Activated T-cell treated with anti-CD3 and anti-CD28 coated beads for 4 hours (primary cell): ENCODE measurements around the gene ITSN2.

Experiments used
- DNase-seq: peaks from one replicate; pipeline ENCODE4 v3.0.0-alpha.2; 2020

The ITSN2 gene

DNA sequence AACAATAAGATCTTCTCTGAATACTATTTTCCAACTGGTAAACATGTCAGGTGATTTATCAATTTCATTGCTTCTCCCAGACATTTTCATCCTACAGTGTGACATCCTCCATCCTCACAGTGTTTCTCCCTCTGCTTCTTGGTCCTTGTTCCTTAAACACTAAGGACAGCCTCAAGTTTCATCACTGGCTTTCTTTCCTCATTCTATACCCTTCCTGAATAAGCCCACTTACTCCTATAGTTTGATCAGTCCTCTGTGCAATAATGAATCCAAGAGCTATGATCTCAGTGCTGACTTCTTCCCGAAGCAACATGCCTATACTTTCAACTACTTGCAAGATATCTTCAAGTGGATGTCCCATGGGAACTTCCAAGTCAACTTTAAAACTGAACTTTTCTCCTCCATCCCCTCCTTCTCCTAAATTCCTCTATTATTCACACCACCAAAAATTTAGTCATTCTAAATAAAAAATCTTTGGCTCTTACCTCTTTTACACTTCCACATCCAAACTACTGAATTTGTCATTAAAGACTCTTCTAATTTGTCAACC, 97.8 kb downstream of the ITSN2 start:
- no peak for DNase-seq

DNA sequence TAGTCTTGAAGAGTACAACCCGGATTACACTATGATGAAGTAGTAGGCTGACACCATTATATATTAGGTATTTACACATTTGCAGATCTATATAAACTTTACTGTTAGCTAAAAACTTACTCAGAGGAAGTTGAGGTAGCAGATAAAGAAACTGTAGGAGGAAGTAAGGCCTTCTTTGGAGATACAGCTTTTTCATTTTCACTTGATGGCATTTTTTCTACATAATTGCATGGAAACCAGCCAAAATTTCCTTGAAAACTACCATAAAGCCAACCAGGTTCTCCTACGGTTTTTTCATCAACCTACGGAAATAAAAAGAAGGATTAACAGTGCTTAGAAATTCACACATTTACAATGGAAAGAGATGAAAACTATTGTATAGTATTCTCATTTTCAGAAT, 98.9 kb downstream of the ITSN2 start:
- no peak for DNase-seq

DNA sequence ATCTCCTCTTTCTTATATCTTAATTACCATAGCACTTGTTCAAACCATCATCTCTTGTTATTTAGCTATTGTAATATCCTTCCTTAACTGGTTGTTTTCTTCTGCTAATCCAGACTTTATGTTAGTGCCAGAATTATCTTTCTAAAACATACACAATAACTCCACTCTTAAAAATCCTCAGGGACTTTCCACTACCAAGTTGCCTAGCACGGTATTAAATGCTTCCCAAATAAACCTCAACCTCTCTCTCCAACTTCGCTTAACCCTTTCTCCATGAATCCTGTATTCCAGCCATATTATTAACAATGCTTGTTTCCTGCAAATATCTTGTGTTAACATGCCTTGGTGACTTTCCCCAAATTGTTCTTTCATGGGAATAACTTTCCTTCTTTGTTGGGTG, 101.0 kb downstream of the ITSN2 start:
- DNase-seq, result no peak

DNA sequence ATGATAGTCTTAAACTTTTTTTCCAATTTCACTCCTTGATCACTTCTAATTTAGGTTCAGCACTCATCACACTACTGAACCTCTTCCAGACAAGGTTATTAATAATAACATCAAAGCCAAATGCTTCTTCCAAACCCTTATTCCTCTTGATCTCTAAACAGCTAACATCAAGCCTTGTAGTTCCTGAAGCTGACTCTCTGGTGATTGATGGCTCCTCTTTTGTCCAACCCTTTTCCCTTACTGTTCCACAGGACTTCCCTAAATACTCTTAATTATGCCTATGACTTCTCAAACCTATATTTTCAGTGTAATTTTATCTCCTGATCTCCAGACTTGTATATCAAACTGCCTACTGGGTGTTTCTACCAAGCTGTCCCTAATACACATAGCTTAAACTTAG, 101.6 kb downstream of the ITSN2 start:
- no peak for DNase-seq

DNA sequence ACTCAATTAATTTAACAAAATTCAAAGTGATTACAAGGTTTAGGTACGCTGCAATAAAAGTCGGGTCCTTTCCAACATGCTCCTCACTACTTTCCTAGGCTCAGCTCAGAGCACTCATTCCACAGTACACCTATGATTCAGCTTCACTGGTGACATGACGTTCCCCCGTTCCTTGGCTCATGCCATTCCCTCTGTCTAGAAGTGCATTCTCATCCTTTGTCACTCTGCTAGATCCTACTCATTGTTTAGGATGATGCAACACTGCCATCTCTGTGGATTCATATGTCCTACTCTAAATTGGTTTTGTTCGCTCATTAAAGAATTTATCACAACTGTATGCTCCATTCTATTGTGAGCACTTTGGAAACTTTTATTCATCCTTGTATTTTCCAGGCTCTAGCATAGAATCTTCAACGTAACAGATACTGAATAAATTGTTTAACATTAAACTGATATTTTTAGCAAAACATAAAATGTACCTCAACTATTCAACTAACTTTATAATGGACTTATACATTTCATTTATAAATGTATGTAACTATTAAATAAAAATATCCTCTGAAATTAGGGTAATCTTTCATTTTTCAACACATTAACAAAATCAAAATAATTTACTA, 106.9 kb downstream of the ITSN2 start:
- DNase-seq, result no peak

DNA sequence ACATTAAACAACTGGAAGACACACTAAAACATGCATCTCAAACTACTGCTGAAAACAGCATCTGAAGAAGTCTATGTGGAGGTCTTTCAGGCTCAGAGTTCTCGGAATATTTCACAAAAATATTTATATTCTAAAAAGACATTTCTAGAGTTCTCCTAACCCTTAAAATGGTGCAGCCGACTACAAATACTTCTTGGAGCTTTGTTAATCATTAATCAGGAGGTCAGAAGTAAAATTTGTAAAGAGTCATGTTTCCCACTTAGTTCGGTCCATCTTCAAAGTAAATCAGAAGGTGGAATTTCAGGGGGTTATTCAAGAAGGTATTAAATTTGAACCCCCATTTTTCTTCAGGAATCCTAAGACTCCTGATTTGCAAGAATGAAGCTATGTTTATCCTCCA, 112.7 kb downstream of the ITSN2 start:
- no peak for DNase-seq

DNA sequence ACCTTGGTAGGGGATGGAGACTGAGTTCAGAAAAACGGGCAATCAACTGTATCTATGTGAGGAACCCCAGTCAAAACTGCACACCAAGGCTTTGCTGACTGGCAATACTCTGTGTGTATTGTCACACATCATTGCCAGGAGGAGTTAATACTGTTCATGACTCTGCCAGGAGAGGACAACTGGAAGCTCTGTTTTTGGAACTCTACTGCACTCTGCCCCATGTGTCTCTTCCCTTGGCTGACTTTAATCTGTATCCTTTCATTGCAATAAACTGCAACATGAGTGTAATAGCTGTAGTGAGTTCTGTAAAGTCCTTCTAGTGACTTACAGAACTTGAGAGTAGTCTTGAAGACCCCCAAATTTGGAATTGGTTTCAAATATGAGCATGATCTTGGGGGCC, 113.2 kb downstream of the ITSN2 start:
- DNase-seq, result no peak

DNA sequence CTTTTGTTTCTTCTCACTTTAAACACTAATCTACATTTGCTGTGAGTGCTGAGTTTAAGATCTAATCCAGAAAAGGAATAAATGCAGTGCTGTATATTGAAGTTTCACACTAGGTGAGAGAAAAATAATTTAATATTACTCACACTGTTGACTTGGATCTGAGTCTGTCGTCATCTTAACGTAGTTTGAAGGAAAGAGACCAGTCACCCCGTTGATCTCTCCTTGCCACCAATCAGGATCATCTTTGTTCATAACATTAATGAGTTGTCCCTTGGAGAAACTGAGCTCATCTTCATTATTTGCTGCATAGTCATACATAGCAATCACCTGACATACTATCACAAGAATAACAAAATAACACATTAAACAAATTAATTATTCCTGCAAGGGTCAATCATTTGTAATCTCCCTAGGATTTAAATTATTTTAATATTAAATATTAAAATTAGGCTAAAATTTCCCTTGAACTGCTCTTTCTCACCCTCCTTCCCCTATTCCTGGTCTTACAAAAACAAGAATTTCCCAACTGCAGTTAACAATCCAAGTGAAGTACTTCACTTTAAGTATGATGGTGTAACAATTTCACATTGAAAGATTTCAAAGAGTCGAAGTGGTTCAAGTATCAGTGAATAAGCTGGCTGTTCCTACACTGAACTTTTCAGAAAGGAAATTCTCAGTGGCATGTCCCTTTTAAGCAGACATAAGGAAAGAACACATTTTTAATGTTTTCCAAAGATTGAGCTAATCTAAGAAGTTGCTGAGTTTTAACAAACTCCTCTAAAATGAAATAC, 114.2 kb downstream of the ITSN2 start:
- DNase-seq, result no peak

DNA sequence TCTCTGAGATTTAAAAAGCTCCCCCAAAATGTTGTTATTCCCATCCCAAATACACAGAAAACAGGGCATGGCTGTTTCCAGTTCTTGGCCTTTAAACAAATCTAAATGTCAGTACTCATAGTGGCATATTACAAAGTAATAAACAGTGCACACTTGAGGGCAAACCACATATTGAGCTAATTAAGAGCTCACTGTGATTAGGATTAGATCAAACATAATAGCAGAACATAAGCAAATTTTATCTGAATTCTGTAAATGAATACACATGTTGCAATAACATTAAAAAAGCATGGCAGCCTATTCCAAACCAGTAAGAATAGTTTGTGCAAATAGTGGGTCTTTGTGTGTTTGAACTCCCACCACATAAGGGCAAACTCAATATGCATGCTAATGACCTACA, 118.8 kb downstream of the ITSN2 start:
- no peak for DNase-seq

DNA sequence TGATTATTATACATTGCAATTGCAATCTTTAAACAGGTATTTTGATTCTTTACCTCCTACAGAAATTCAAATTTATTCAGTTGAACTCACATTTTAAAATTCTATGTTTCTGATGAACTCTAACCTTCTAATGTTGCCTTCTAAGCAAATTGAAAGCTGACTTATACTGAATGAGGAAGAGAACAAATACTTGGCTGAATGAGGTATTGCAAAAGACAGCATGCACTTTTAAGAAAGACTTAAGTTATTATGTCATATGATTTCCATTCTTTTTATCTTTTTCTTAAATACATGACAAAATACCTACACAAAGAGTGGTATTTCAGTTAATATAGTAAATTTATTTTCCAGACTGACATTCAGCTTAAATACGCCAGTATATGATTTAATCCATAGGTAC, 120.8 kb downstream of the ITSN2 start:
- no peak for DNase-seq

DNA sequence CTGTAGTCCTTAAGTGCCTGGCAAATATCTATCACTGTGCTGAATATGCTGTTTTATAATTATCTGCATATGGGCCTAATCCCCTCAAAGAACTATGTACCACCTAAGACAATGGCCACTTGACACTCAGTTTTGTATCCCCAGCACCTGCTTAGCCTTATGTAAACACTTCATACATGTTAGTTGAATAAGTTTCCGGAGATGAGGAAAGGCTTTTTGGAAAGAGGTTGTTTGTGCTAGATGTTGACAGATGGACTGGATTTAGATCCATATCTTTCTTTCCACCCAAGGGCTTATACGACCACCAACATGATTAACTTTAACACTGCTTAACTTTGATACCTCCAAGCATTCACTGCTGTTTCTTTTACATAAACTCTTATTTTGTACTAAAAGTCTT, 122.2 kb downstream of the ITSN2 start:
- DNase-seq, result no peak

DNA sequence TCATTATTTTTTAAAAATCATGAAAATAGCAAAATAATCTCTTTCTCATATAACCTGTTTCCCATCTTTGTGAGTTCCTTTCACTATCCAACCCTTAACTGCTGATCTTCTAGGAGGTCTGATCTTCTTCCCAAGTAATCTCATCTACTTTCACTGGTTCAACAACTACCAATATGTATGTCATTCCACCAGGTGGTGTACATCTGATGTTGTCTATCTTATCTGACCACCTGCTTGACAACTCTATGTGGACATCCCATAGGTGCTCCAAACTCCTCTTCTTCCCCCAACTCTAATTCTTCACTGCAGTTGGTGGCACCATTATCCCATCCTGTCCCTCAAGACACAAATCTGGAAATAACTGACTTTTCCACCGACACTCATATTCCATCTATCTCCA, 123.0 kb downstream of the ITSN2 start:
- DNase-seq, result no peak

DNA sequence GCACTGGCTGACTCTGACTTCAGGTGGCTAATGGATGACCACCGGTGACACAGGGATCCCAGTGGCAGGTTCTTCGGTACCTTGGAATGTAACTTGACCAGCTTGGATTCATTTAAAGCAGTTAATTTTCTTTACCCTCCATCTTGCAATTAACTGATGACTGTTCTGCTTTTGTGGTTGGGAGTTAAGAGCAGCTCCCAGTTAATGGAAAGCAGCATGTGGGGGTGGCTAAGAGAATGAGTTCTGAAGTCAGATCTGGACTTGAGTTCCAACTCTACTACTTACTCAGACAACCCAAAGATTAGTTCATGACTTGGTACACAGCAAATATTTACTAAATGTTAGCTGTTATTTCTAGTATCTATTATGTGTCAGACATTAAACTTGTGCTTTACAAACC, 127.0 kb downstream of the ITSN2 start:
- DNase-seq, result no peak

DNA sequence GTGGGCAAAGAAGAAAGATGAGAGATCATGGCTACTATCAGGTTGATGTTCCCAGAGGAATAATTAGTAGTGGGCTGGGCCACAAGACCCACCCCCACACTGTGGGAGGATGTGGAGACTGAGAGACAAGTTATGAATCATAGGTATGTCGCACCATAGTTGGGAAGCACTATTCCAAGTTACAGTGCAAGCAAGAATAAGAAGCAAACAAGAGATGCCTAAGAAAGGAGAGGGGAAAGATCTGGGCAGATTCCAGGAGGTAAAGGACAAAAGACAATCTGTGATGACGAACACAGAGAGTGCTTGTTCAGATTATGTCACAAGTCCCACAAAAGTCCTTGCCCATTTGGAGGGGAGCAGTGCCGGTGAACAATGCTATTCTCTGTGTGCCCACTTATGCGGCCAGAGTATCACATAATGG, 128.9 kb downstream of the ITSN2 start:
- no peak for DNase-seq

DNA sequence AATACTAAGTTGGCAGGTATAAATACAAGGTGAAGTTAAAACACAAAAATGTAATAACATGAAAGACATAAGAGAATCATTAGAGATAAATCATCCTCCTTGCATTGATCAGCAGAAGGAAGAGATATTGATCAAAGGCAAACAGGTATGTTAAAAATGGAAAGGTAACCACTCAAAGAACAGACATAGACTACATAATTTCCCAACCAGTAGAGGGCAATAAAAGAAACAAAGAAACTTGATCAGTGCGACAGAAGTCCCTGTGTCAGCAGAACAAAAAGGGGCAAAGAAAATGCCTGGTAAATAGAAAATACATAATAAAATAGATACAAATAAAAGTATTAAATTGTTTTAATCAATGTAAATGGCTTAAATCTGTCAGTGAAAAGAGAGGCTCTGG, 131.9 kb downstream of the ITSN2 start:
- DNase-seq, result no peak

DNA sequence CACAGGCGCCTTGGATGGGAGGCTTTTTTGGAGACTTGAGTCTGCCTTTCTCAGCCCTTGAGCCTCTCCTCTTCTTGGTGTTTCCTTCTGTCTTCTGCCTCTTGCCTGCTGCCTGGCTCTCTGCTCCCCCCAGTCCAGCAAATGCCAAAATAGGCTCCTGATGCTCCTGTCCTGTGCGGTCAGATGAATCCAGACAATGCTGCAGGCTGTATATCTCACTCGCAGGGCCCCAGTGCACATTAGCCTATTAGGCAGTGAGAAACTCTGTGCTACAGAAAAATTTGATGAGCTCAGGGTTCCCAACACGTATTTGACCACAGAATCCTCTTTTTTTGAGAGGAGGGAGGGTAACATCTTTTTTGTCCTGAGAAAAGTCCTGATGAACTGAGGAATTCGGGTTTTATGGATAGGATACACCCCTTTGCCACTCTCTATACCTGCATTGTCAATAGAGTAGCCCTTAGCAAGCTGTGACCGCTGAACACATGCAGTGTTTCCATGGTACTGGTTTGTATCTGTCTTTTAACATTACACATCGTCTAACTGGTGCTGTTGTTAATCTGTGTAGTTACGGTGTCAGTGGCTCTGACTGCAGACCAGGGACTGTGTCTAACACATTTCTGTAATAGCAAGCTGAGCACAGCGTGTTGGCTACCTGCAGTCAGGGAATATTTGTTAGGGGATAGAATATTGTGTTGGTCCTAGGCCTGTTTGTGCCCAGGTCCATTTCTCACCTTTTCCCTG, 134.7 kb downstream of the ITSN2 start:
- no peak for DNase-seq

DNA sequence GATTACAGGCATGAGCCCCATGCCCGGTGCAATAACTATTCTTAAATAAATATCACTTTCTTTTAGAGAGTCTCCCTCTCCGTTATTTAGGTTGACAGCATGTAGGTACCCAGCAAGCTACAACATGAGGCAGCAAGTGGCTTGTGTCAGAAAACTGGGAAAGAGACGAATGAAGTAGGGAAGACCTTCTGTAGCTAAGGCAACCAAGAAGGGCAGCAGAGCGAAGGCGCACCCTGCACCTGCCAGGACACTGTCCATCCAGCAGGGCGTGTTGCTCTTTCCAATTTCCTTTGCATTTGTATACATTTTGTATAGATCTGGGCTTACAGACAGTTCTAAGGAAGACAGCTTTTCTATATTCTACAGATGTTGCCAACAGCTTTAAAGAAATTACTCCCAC, 137.4 kb downstream of the ITSN2 start:
- DNase-seq, result no peak

DNA sequence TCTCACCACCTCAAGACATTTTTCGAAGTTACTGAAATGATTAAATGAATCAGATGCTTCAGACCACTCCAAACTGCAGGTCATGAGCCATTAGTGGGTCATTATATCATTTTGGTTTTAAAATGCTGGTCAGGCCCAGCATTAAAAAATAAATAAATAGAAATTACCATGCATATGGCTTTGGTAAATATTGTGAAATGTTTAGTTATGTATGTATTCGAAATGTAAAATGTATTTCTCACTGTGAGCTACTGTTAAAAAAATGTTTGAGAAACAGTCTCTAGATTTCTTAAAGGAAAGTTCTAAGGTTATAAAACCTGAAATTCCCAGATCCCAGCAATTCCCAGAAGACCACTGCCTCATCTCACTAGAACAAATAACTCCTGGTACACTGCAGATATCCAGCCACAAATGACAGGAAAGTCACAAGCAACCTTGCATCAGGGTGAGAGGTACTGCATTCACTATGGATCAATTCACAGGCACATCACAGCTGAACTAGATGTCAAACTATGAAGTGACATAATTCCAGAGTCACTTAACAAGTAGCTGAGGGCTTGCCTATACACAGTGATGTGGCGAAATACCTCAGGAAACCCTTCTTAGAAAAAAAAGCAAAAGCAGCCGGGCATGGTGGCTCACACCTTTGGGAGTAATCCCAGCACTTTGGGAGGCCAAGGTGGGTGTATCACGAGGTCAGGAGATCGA, 138.8 kb downstream of the ITSN2 start:
- DNase-seq, result no peak

DNA sequence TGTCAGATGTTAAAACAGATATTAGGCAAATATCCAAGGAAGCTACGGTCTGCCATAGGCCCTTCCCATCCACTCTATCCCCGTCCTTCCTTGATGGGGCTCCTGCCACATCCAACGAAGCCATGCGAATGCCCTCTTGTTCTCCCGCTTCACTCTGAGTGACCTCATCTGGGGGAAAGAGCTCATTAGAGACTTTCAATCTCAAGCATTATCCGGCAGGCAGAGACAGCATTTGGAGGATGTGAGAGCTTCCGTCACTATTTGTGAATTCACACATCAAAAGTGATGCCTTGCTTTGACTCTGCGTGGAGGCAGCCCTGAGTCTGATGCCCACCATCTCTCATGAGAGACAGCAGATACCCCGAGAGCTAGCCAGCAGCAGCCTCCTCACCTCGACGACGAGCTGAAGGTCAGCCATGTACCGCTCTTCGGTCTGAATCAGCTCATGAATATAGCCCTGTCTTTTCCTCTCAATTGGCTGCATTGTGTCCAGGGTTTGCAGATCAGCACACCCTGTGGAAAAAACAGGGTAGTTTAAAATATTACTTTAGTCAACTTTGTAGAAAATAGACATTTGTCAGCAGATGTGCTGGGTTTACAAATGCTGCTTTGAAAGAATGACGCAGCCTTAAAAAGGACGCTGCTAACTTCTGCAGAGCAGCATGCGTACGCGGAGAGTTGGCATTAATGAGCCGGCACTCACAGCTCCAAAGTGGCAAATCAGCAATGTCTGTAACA, 139.6 kb downstream of the ITSN2 start:
- DNase-seq, result no peak

DNA sequence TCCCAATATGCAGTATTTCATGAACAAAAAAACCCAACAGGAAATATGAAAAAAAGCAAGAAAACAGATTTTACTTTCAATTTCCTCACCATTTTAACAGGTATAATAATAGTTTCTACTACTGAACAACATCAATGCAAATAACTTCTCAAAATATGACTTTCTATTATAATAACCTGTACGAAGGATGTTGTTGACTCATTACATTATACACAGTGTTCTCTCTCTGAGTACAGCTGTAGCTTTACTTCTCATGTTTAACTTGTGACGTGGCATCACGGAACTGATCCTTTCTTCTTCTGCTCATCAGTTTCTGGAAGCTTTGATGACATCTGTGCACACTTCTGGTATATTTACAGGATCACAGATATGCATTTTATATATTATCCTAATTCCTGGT, 145.5 kb downstream of the ITSN2 start:
- DNase-seq, result no peak

DNA sequence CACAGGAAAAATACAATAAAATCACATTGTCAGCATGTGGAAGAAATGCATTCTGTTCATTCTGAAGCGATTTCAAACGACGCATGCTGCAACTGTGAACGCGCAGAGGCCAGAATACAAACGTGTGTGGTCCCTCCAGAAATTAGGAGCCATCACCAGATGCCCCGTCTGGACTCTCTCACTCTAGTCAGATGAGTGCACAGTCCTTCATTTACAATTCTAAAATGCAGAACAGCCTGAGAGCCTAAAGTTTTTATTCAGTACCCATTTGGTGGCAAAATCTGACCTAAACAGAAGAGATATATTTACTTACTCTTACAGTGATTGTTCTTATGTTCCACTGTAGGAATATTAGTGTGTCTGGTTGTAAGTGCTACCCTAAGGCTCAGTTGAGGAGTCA, 148.9 kb downstream of the ITSN2 start:
- no peak for DNase-seq

DNA sequence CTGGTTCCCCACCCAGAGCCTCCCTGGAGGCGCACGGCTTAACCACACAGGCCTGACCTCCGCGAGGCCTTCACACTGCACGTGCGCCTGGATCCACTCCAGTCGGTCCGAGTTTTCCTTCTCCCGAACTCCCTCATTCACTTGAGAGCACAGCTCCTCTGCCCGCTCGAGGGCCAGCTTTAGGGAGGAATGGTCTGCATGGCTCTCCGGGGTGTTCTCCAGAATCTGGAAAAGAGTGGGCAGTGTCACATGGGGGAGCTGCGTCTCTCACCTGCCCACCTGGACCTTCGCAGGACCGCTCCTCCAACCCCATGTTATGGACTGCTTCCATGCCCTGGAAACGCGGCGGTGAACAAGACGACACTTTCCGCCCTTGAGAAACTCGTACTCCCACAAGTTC, 149.6 kb downstream of the ITSN2 start:
- no peak for DNase-seq

DNA sequence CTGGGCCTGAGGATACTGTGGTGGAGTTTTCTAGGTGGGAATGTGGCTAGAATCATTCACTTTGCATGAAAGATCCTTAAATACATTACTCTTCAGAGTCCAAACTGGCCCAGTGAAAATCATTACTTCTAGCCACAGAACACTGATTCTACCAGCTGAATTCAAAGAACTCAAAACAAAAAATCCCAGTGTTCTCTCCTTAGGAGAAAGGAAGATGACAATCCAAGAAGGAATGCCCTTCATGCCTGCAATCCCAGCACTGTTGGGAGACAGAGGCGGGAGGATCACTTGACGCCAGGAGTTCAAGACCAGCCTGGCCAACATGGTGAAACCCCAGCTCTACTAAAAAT, 150.3 kb downstream of the ITSN2 start:
- no peak for DNase-seq
